ENCODE results near the gene SMURF2.

DNA sequence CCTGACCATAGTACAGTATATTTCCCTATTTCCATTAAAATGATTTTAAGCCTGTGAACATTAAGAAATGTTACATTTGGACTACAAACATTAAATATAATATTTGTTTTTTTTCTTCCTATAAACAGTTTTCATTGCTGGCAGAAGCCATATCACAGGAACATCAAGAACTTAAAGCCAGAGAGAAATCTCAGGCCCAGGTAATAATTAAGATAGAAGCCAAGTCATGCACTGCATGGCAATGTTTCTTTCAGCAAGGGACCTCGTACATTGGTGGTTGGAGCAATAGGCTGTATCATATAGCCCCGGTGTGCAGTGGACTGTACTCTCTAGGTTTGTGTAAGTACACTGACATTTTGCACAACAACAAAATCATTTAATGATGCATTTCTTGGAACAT is 125.2 kb downstream of the SMURF2 start:
- TF ChIP-seq, protein P1, sequence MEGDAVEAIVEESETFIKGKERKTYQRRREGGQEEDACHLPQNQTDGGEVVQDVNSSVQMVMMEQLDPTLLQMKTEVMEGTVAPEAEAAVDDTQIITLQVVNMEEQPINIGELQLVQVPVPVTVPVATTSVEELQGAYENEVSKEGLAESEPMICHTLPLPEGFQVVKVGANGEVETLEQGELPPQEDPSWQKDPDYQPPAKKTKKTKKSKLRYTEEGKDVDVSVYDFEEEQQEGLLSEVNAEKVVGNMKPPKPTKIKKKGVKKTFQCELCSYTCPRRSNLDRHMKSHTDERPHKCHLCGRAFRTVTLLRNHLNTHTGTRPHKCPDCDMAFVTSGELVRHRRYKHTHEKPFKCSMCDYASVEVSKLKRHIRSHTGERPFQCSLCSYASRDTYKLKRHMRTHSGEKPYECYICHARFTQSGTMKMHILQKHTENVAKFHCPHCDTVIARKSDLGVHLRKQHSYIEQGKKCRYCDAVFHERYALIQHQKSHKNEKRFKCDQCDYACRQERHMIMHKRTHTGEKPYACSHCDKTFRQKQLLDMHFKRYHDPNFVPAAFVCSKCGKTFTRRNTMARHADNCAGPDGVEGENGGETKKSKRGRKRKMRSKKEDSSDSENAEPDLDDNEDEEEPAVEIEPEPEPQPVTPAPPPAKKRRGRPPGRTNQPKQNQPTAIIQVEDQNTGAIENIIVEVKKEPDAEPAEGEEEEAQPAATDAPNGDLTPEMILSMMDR (IDR thresholded peaks at IDR 0.05) = no peak
- TF ChIP-seq POLR2A (IDR thresholded peaks at IDR 0.05) = no peak
